Stimulated activated CD4-positive, alpha-beta T cell treated with anti-CD3 and anti-CD28 coated beads, TNF-alpha, amount 100 ng/mL, for 48 hours (primary cell): Measurements from ENCODE around the gene POLR1D.

Experiments used
- DNase-seq, 3 donors: peaks; one replicate each; pipeline ENCODE4 v3.0.0-alpha.2; 2020; ENCODE audit warnings: low read depth in 3 of 3

Gene POLR1D

DNA sequence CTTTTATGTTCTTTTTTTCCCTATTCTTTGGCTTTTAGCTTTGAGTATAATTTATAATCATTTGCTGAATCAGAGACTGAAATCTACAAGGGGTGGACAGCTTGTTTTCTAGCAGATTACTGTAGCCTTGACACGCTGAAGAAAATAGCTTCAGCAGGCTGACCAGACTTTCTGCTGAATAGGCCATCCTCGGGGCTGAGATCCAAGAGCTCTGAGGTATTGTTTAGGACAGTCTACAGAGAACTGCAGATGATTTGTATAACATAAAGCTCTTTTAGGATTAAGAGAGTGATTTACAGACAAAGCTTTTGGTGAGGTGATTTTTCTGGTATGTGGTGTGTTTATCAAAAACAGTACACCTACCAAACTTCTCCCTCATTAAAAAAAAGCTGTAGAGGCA lies 16.8 kb downstream of the POLR1D start:
- DNase-seq, result no peak

DNA sequence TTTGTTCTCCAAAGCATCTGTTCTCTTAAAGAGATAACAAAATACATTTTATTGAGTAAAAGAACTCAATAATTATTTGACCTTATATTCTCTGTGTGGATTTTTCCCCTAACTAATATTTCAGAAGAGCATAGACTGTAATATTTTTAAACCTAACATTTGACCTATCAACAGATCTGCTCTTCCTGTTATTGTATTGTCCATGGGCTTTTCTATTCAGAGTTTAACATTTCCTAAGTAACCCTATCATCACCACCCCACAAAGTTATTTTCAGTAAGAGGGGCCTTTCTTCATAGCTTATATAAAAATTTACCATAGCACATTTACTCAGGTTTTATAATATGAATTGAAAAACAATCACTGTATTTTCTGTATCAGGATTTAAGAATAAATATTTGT lies 17.5 kb downstream of the POLR1D start:
- no peak for DNase-seq

DNA sequence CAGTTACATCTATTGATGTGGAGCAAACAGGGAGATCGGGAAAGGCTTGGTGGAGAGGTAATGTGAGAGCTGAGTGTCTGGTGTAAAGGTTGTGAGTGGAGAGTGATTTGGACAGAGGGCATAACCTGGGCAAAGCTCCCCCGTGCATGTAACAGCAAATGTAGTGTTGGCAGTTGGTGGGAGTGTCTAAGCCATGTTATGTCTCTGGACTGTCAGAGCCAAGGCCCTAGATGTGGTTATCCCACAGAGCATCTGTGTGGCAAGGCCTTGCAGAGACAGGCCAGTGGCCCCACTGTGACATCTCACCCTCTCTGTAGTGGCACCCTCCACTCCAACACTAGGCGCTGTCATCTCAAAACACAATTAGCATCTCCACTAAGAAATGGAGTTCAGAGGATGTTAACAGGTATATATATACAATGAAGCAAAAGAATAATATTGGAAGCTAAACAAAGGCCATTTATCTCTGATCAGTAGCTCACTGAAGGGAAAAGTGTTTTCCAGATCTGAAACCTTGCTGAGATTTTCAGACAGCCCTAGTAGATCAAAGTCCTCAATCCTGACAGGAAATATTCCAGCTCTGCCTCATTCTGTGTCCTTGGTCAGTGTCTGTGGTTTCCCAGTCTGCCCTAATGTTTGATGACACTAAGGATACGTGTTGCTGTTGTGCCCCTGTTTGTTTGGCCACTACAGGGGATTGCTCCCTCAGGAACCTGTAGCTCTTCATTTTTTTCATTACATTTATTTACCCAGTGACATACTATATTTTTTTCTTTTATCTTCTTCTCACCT lies 20.2 kb downstream of the POLR1D start:
- no peak for DNase-seq

DNA sequence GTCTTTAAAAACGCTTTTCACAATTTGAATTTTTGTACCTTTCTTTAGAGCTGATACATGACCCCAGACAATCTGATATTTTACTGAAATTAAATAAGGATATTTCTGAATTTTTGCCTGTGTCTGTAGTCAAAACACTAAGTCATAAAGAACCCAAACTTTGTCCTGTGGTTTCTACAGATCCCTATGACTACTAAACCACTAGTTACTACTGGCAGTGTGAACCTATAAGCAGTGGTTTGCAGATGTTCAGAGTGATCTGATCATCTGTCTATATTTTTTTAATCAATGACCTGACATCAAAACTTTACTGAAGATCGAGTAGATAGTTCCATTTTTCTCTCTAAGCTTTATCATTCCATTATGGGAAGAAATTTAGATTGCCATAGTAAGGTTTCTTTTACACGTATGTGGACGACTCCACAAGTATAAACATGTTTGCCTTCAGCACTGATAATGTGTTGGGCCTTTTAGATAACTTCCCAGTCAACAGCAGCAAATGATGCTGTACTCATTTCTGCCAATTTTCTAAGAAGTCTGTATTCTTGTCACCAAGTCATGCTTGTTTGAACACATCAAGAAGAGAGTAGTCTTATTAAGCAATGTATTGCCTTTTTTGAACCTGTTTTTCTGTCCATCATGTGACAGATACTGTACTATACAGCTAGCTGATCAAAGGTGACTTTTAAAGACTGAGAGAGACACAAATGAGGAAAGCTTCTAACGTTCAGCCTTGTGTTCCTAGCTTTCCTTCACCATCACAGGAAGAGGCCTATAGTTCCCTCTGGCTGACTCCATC lies 21.8 kb downstream of the POLR1D start:
- DNase-seq, result no peak

GRCh38 chr13:27644302-27644701 lies 22.6 kb downstream of the POLR1D start:
- no peak for DNase-seq

GRCh38 chr13:27650312-27650711 lies 28.6 kb downstream of the POLR1D start:
- DNase-seq, result no peak

GRCh38 chr13:27654059-27654458 lies 32.4 kb downstream of the POLR1D start:
- no peak for DNase-seq

GRCh38 chr13:27654816-27655215 lies 33.1 kb downstream of the POLR1D start:
- no peak for DNase-seq

DNA sequence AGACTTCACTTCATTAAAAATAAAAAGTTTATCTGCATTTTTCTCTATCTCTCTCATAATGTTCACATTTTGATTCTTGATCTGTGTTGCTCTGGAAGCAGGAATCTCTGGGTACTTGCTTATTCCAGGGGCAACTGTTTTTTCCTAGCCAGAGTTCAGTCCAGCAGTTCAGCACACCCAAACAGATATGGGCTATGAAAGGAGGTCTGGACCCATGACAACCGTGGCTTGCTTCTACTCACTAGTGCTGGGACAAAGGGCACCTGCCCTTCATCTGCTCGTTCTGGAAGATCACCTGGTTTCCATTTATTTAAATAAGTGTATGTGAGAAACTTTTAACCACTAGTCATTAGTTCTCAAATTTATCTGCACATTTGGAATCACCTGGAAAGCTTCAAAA lies 36.0 kb downstream of the POLR1D start:
- no peak for DNase-seq

- DNase-seq, result no peak
Observed at GRCh38 chr13:27658546-27658945, 36.9 kb downstream of the POLR1D start.

DNA sequence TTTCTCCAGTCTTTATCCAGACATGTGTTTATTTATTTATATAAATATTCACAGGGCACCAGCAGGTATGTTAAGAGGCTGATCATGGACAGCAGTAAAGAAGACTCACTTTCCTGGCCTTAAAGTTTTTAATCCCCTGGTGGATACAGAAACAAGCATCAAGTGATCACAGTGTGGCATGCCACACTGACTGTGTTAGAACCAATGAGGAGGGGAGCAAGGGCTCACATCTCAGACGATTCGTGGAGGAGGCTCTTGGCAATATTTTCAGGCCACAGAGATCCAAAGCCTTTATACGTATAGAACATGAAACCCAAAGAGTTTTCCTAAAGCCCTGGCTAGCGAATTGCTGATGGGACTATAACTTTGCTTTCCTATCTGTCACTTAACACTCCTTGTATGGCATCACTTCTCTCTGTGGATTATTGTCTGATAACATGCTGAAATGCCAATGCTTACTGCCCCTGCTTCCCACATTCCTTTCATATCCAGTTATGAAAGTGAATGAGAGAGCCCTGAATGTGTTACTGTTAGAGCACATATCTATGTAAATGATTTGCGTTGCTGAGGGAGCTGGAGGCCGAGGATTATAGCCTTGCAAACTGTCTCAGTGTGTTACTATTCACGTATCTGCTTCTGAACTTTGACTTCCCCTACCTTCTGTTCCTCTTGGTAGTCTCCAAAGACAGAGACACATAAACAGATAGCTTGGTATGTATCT lies 37.6 kb downstream of the POLR1D start:
- no peak for DNase-seq

DNA sequence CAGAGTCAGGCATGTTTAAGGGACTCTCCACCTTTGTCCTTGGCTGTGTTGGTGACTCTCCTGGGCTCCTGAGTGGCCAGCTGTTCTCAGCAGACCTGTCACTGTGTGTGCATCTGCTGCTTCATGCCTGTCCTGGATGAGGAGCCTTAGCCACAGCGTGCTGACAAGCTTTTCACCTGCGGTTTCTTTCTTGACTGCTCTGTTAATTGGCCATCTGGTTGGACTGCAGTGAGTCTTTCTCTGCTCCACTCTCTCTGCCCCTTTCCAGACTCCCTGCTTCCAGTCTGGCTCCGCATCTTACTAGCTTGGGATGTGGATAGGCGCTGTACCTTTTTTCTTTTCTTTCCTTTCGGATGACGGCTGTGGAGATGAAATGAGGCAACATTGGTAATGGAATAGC lies 38.8 kb downstream of the POLR1D start:
- no peak for DNase-seq

DNA sequence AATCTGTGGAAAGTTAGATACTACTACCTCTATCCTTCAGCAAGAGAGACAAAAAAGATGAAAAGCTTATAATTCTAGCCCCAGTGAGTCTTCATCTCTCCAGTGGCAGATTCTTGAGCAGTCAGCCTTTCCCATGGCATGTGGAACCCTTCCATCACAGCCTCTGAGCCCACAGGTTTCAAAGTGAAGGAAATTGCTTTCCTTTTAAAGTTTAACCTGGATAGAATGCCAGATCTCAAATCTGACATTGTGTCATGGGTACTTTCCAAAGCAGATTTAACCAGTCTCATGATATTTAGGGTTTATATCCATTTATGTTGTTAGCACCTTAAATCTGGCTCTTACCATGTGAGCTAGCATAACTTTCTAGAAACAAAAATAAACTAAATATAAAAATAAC lies 39.3 kb downstream of the POLR1D start:
- no peak for DNase-seq

- no peak for DNase-seq
Observed at GRCh38 chr13:27662738-27663470, 41.2 kb downstream of the POLR1D start.

- no peak for DNase-seq
Observed at GRCh38 chr13:27663947-27664346, 42.3 kb downstream of the POLR1D start.

- no peak for DNase-seq
Observed at GRCh38 chr13:27665333-27665732, 43.6 kb downstream of the POLR1D start.

DNA sequence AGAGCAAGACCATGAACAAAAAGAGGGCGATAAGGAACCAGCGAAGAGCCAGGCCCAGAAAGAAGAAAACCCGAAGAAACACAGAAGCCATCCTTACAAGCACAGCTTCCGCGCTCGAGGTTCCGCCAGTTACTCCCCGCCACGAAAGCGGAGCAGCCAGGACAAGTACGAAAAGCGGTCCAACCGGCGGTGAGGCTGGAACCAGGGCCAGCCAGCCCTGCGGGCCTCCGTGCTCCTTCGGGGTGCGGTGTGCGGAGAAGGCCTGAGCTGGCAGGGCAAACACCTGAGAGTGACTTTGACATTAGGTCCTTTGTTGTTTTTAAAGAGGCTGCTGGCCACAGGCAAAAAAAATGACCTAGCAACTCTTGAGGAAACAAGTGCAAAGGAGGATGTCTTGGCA lies 44.1 kb downstream of the POLR1D start:
- no peak for DNase-seq

DNA sequence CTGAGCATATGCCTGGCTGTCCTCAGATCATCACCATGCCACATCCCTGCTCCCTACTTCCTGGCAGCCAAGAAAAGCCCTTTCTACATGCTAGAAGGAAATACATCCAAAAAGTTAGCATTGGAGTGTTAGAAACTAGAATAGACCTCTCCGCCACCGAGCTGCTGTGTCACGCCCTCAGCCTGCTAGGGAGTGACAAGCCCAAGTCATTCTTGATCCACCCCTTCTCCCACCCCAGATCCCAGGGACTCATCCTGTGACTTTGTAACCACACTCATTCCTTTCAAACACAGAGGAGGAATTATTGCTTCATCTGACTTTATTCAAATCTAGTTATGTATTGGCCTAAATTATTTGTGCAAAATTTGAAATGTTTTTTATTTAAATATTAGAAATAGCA lies 45.3 kb downstream of the POLR1D start:
- DNase-seq, result no peak

- DNase-seq, result no peak
Observed at GRCh38 chr13:27667946-27668345, 46.3 kb downstream of the POLR1D start.

DNA sequence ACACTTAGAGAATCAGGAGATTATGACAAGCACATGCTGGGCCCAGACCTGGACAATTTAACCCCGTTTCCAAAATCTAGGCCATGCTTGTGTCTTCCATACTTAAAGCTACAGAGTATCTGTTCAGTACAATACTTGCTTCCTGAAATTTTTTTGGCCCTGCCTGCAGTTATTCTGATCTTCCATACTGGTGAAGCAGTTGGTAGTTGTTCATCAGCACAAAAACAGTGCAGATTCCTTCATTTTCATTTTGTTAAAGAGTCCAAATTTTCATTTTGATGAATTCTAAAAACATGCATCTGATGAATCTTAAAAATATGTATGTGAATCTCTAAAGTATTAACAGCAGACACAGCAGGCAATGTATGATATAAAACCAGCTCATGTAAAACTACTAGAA lies 49.2 kb downstream of the POLR1D start:
- no peak for DNase-seq

DNA sequence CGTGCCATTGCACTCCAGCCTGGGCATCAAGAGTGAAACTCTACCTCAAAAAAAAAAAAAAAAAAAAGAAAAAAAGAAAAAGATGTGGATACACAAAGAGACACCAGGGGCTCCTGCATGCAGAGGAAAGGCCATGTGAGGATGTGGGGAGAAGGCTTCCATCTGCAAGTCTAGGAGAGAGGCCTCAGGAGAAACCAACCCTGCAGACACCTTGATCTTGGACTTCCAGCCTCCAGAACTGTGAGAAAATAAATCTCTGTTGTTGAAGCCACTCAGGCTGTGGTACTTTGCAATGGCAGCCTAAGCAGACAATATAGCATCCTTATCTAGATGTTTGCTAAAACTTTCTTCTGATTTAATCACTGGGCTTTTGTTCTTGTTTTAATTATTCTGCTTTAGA lies 50.3 kb downstream of the POLR1D start:
- no peak for DNase-seq
